Measurements from ENCODE around the gene NUP50. TPM values are rescaled to one million over a fixed set of nuclear protein-coding genes. Genes with fewer than 3 reads are reported as not detected.
"Not testable (repeated sequence)": the region's sequence is repeated elsewhere in the genome, so short reads cannot be mapped to it uniquely, and the experiment has no call there.

NUP50 gene
- polyA plus RNA-seq, 1 experiment, result 13.9 TPM

DNA sequence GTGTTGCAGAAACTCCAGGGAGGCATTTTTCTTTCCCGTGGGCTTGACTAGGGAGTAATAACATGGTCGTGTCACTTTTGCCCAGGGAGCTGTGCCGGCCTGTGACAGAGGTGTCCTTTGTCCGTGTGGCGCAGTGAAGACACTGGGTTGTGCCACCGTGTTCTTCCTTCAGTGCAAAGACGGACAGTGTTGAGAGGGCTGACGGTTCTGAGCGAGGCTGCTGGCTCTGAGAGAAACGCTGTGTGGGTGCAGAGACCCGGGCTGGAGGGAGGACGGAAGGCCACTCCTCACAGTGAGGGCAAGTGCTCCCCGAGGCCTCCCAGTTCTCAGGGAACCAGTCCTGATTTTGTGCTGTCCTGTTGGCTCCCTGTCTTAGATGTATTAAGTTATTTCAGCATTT is 20.2 kb downstream of the NUP50 start:
- Histone ChIP-seq H3K4me3 (ENCODE audit: low read depth, low read length) (no peak overlapping the region), H3K9me3 (ENCODE audit: control insufficient read depth, insufficient read depth, low read length) (no peaks in the 10 kb centered on the region), H3K27me3 (ENCODE audit: control insufficient read depth, insufficient read depth, low read length) (no peaks in the 10 kb centered on the region), H3K27ac (ENCODE audit: low read depth, low read length) (no peak overlapping the region)
- CTCF ChIA-PET, result interaction anchor here (0.7 kb wide), 1 partner anchor 11 kb away, joined by 5 read pairs; no protein-coding TSS in a partner anchor
- POLR2A ChIA-PET, result no interaction called here
- TF ChIP-seq, protein P1, sequence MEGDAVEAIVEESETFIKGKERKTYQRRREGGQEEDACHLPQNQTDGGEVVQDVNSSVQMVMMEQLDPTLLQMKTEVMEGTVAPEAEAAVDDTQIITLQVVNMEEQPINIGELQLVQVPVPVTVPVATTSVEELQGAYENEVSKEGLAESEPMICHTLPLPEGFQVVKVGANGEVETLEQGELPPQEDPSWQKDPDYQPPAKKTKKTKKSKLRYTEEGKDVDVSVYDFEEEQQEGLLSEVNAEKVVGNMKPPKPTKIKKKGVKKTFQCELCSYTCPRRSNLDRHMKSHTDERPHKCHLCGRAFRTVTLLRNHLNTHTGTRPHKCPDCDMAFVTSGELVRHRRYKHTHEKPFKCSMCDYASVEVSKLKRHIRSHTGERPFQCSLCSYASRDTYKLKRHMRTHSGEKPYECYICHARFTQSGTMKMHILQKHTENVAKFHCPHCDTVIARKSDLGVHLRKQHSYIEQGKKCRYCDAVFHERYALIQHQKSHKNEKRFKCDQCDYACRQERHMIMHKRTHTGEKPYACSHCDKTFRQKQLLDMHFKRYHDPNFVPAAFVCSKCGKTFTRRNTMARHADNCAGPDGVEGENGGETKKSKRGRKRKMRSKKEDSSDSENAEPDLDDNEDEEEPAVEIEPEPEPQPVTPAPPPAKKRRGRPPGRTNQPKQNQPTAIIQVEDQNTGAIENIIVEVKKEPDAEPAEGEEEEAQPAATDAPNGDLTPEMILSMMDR (IDR thresholded peaks at IDR 0.05; ENCODE audit: low read depth, low read length), result no peak
- no peak for DNase-seq (ENCODE audit: low read depth, low spot score)

DNA sequence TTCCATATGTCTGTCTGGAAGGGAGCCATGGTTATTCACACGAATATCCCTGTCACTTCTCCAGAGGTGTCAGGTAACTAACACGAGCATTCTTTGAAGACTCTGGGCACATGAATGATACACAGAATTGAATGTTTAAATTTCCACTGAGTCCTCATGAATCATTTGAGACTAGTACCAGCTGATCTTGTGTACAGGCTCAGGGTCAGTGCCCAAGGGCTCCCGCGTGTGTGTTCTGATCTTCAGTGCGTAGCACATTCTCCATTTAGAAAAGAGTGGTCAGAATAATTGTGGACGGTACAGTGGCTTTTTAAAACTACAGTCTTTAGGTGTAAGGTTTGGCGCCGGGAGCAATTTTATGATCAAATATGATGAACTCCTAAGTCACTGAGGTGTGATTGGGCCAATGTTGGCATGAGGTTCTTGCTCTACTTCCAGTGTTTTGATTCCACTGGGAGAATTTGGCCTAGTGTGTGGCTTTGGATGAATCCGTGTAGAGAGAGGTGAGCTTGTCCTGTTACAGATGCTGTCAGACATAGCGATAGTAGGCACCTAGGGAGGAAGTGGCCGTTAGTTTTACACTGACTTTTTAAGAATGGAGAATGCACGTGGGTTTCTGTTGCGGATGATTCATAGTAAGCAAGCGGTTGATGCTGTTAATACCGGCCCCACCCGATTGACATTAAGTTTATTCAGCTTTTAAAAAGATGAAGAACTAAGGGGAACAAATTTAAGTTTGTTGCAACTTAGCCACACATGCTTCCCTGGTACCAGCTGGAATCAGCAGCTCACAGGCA is 22.2 kb downstream of the NUP50 start:
- POLR2A ChIA-PET, result no interaction called here
- Histone ChIP-seq H3K4me3 (ENCODE audit: low read depth, low read length) (no peak overlapping the region), H3K9me3 (ENCODE audit: control insufficient read depth, insufficient read depth, low read length) (no peaks in the 10 kb centered on the region), H3K27ac (ENCODE audit: low read depth, low read length) (no peak overlapping the region), H3K27me3 (ENCODE audit: control insufficient read depth, insufficient read depth, low read length) (no peaks in the 10 kb centered on the region)
- TF ChIP-seq, protein P1 (IDR thresholded peaks at IDR 0.05; ENCODE audit: low read depth, low read length), result no peak
- CTCF ChIA-PET, result no interaction called here
- DNase-seq (ENCODE audit: low read depth, low spot score), result no peak

GRCh38 chr22:45187891-45188290 is 24.2 kb downstream of the NUP50 start:
- no peaks in the 10 kb centered on the region for H3K27me3 ChIP-seq (ENCODE audit: control insufficient read depth, insufficient read depth, low read length)
- H3K27ac ChIP-seq (ENCODE audit: low read depth, low read length), result no peak overlapping the region
- ChIA-PET POLR2A (no interaction called here), CTCF (no interaction called here)
- no peak overlapping the region for H3K4me3 ChIP-seq (ENCODE audit: low read depth, low read length)
- TF ChIP-seq, protein P1 (IDR thresholded peaks at IDR 0.05; ENCODE audit: low read depth, low read length), result no peak
- H3K9me3 ChIP-seq (ENCODE audit: control insufficient read depth, insufficient read depth, low read length), result no peaks in the 10 kb centered on the region
- no peak for DNase-seq (ENCODE audit: low read depth, low spot score)

GRCh38 chr22:45188779-45189178 is 25.1 kb downstream of the NUP50 start:
- Histone ChIP-seq H3K27ac (ENCODE audit: low read depth, low read length) (no peak overlapping the region), H3K9me3 (ENCODE audit: control insufficient read depth, insufficient read depth, low read length) (no peaks in the 10 kb centered on the region), H3K27me3 (ENCODE audit: control insufficient read depth, insufficient read depth, low read length) (no peaks in the 10 kb centered on the region), H3K4me3 (ENCODE audit: low read depth, low read length) (no peak overlapping the region)
- no peak for DNase-seq (ENCODE audit: low read depth, low spot score)
- TF ChIP-seq, protein P1 (IDR thresholded peaks at IDR 0.05; ENCODE audit: low read depth, low read length), result no peak
- CTCF ChIA-PET, result no interaction called here
- POLR2A ChIA-PET, result interaction anchor here (0.7 kb wide), 1 partner anchor 38 kb away, joined by 3 read pairs; no protein-coding TSS in a partner anchor

GRCh38 chr22:45190202-45190872 is 26.6 kb downstream of the NUP50 start:
- Histone ChIP-seq H3K9me3 (ENCODE audit: control insufficient read depth, insufficient read depth, low read length) (no peaks in the 10 kb centered on the region), H3K27ac (ENCODE audit: low read depth, low read length) (no peak overlapping the region), H3K27me3 (ENCODE audit: control insufficient read depth, insufficient read depth, low read length) (no peaks in the 10 kb centered on the region), H3K4me3 (ENCODE audit: low read depth, low read length) (no peak overlapping the region)
- TF ChIP-seq, protein P1 (IDR thresholded peaks at IDR 0.05; ENCODE audit: low read depth, low read length), result no peak
- POLR2A ChIA-PET, result no interaction called here
- DNase-seq (ENCODE audit: low read depth, low spot score), result no peak
- CTCF ChIA-PET, result interaction anchor here (1.0 kb wide), 1 partner anchor 9 kb away, joined by 3 read pairs; no protein-coding TSS in a partner anchor

- H3K27ac ChIP-seq (ENCODE audit: low read depth, low read length); DNase-seq (ENCODE audit: low read depth, low spot score); H3K27me3 ChIP-seq (ENCODE audit: control insufficient read depth, insufficient read depth, low read length); H3K9me3 ChIP-seq (ENCODE audit: control insufficient read depth, insufficient read depth, low read length); CTCF ChIA-PET; H3K4me3 ChIP-seq (ENCODE audit: low read depth, low read length): not testable (repeated sequence)
- POLR2A ChIA-PET, result interaction anchor here (0.6 kb wide), 1 partner anchor 191 kb away, joined by 3 read pairs; no protein-coding TSS in a partner anchor
Measured at GRCh38 chr22:45191746-45192145, 28.0 kb downstream of the NUP50 start.
